Measurements from ENCODE around the gene ATG2B. TPM values are rescaled to one million over a fixed set of nuclear protein-coding genes. Genes with fewer than 3 reads are reported as not detected.

Gene ATG2B
- total RNA-seq, 2 donors from 2014 or later, result 13.6 to 20.8 TPM

- no peaks in the 10 kb centered on the region for H3K9me3 ChIP-seq
- no peak overlapping the region for H3K27ac ChIP-seq
- H3K4me1 ChIP-seq, result no peaks in the 10 kb centered on the region
- H3K9ac ChIP-seq (ENCODE audit: low read depth in 2 of 2, low read length in 2 of 2), result no peak overlapping the region
- no peaks in the 10 kb centered on the region for H3K27me3 ChIP-seq
- DNase-seq, result no peak
- no peak overlapping the region for H3K4me3 ChIP-seq
- H3K36me3 ChIP-seq, result no peaks in the 10 kb centered on the region
- no peak for TF ChIP-seq CTCF (IDR thresholded peaks at IDR 0.05)
- intact Hi-C loops (cut with DNase I), result no loop called here
Measured at GRCh38 chr14:96398432-96398831, 35.3 kb upstream of the ATG2B start.

- DNase-seq, result no peak
- Histone ChIP-seq H3K27ac (no peak overlapping the region), H3K36me3 (no peaks in the 10 kb centered on the region), H3K27me3 (no peaks in the 10 kb centered on the region), H3K4me1 (no peaks in the 10 kb centered on the region), H3K4me3 (no peak overlapping the region), H3K9me3 (no peaks in the 10 kb centered on the region), H3K9ac (ENCODE audit: low read depth in 2 of 2, low read length in 2 of 2) (no peak overlapping the region)
- no peak for TF ChIP-seq CTCF (IDR thresholded peaks at IDR 0.05)
- intact Hi-C loops (cut with DNase I), result no loop called here
Measured at GRCh38 chr14:96394047-96394815, 31.1 kb upstream of the ATG2B start.

GRCh38 chr14:96393071-96393691 lies 30.0 kb upstream of the ATG2B start:
- Histone ChIP-seq H3K27ac (no peak overlapping the region), H3K9ac (ENCODE audit: low read depth in 2 of 2, low read length in 2 of 2) (no peak overlapping the region), H3K36me3 (no peaks in the 10 kb centered on the region), H3K4me3 (no peak overlapping the region), H3K4me1 (no peaks in the 10 kb centered on the region), H3K9me3 (no peaks in the 10 kb centered on the region), H3K27me3 (no peaks in the 10 kb centered on the region)
- DNase-seq, result no peak
- intact Hi-C loops (cut with DNase I), result no loop called here
- no peak for TF ChIP-seq CTCF (IDR thresholded peaks at IDR 0.05)

GRCh38 chr14:96391293-96392118 lies 28.4 kb upstream of the ATG2B start:
- Histone ChIP-seq H3K36me3 (no peaks in the 10 kb centered on the region), H3K9me3 (no peaks in the 10 kb centered on the region), H3K4me3 (peak overlapping the region; percentile 64), H3K4me1 (no peaks in the 10 kb centered on the region), H3K9ac (ENCODE audit: low read depth in 2 of 2, low read length in 2 of 2) (peak overlapping the region; percentile 79 to 84), H3K27ac (peak overlapping the region; percentile 70), H3K27me3 (no peaks in the 10 kb centered on the region)
- no peak for TF ChIP-seq CTCF (IDR thresholded peaks at IDR 0.05)
- peak; percentile 99 for DNase-seq
- intact Hi-C loops (cut with DNase I), result no loop called here

GRCh38 chr14:96390965-96391292 lies 27.8 kb upstream of the ATG2B start:
- Histone ChIP-seq H3K4me1 (no peaks in the 10 kb centered on the region), H3K9ac (ENCODE audit: low read depth in 2 of 2, low read length in 2 of 2) (peak overlapping the region; percentile 64 to 74), H3K27me3 (no peaks in the 10 kb centered on the region), H3K27ac (peak overlapping the region; percentile 50), H3K36me3 (no peaks in the 10 kb centered on the region), H3K9me3 (no peaks in the 10 kb centered on the region), H3K4me3 (peak overlapping the region; percentile 63)
- intact Hi-C loops (cut with DNase I), result no loop called here
- no peak for DNase-seq
- no peak for TF ChIP-seq CTCF (IDR thresholded peaks at IDR 0.05)

Data from colonic mucosa (tissue), 4 donors.